Upper lobe of left lung (tissue), 6 donors: ENCODE results near the gene HIRA. TPM values are rescaled to one million over a fixed set of nuclear protein-coding genes. Genes with fewer than 3 reads are reported as not detected.

Experiments
- ATAC-seq, 2 donors: fragments of 200-7000 bp; cut with Tn5 transposase; one replicate each; pipeline ENCODE4 v1.9.1; 2022; ENCODE audit warnings: mild to moderate bottlenecking in 2 of 2, moderate library complexity in 2 of 2; ENCODE audit not compliant: low FRiP score in 2 of 2
- DNase-seq, 2 donors: peaks; one replicate each; pipeline ENCODE4 v3.0.0-alpha.2; 2019 to 2020
- H3K27ac ChIP-seq, 4 donors: fragments of 200-600 bp; sonication (generic); one replicate each; pipeline ENCODE4 v1.5.1; 2016 to 2019
- H3K27me3 ChIP-seq, 4 donors: fragments of 200-600 bp; sonication (generic); one replicate each; pipeline ENCODE4 v1.5.1; 2017 to 2019
- H3K36me3 ChIP-seq, 4 donors: fragments of 200-600 bp; sonication (generic); one replicate each; pipeline ENCODE4 v1.5.1; 2016 to 2019
- H3K4me1 ChIP-seq, 4 donors: fragments of 200-600 bp; sonication (generic); one replicate each; pipeline ENCODE4 v1.5.1; 2018 to 2019
- H3K4me3 ChIP-seq, 4 donors: fragments of 200-600 bp; sonication (generic); one replicate each; pipeline ENCODE4 v1.5.1; 2017 to 2019; ENCODE audit warnings: mild to moderate bottlenecking in 2 of 4, moderate library complexity in 1 of 4
- H3K9me3 ChIP-seq, 4 donors: fragments of 200-600 bp; sonication (generic); one replicate each; pipeline ENCODE4 v1.5.1; 2018 to 2019
- EP300 ChIP-seq, 4 donors: sonication (generic); formaldehyde crosslinking; IDR thresholded peaks; one replicate each; pipeline ENCODE4 v1.5.1; 2017; ENCODE audit warnings: antibody characterized with exemption in 4 of 4, control low read depth in 2 of 4
- POLR2A ChIP-seq, 4 donors: fragments of 450-650 bp; IDR thresholded peaks; one replicate each; pipeline ENCODE4 v1.5.1; 2016 to 2017; ENCODE audit warnings: antibody characterized with exemption in 4 of 4, mild to moderate bottlenecking in 2 of 4
- POLR2AphosphoS5 ChIP-seq, 2 donors: sonication (generic); formaldehyde crosslinking; IDR thresholded peaks; one replicate each; pipeline ENCODE4 v1.5.1; 2017; ENCODE audit warnings: antibody characterized with exemption in 2 of 2
- WGBS, 2 donors: methylation state at CpG; one replicate each; pipeline ENCODE4 v1.1.5; 2017 to 2018; 5-methylcytosine and 5-hydroxymethylcytosine counted together
- total RNA-seq, 6 donors: library from RNA; depleted of rRNA in 4 of 6; stranded (reverse); fragments of >200 nt in 4 of 6; gene quantifications; one replicate each; pipeline versions ENCODE4 v1.1.0 to v1.2.1, GENCODE V29; 2016 to 2021
- TF ChIP-seq, protein P1 (sequence below), 6 experiments: fragments of 450-650 bp in 4 of 6; fragments of 200-600 bp in 2 of 6; sonication (generic) in 2 of 6; IDR thresholded peaks; one replicate each; pipeline ENCODE4 v1.5.1; 2016 to 2019; ENCODE audit warnings: antibody characterized with exemption in 6 of 6
- donor health status: DM: no; HTN: no; CAD: no; lungs with moderate emphysema.
- donor health status: DM: no; HTN: yes; CAD: no; lungs with severe emphysema.

Gene HIRA
- total RNA-seq, 6 donors from 2014 or later: 9.9 to 27.5 (median 22.1) TPM

- Histone ChIP-seq H3K4me3 (no peak overlapping the region), H3K27me3 (no peaks in the 10 kb centered on the region), H3K9me3 (no peaks in the 10 kb centered on the region), H3K27ac (no peak overlapping the region), H3K36me3 (peaks cover 39 to 100% (median 83%) of the 10 kb centered on the region in 4 donors), H3K4me1 (no peaks in the 10 kb centered on the region)
- TF ChIP-seq POLR2AphosphoS5 (IDR thresholded peaks at IDR 0.05) (no peak), EP300 (IDR thresholded peaks at IDR 0.05) (no peak), POLR2A (IDR thresholded peaks at IDR 0.05) (no peak)
- TF ChIP-seq, protein P1, sequence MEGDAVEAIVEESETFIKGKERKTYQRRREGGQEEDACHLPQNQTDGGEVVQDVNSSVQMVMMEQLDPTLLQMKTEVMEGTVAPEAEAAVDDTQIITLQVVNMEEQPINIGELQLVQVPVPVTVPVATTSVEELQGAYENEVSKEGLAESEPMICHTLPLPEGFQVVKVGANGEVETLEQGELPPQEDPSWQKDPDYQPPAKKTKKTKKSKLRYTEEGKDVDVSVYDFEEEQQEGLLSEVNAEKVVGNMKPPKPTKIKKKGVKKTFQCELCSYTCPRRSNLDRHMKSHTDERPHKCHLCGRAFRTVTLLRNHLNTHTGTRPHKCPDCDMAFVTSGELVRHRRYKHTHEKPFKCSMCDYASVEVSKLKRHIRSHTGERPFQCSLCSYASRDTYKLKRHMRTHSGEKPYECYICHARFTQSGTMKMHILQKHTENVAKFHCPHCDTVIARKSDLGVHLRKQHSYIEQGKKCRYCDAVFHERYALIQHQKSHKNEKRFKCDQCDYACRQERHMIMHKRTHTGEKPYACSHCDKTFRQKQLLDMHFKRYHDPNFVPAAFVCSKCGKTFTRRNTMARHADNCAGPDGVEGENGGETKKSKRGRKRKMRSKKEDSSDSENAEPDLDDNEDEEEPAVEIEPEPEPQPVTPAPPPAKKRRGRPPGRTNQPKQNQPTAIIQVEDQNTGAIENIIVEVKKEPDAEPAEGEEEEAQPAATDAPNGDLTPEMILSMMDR (IDR thresholded peaks at IDR 0.05): no peak
- WGBS, 2 donors: 94 to 96% methylated on average over 8 to 9 of the region's 9 CpGs
- ATAC-seq (no peak), DNase-seq (no peak)
Measured at GRCh38 chr22:19466848-19467752, 35.6 kb upstream of the HIRA start.

DNA sequence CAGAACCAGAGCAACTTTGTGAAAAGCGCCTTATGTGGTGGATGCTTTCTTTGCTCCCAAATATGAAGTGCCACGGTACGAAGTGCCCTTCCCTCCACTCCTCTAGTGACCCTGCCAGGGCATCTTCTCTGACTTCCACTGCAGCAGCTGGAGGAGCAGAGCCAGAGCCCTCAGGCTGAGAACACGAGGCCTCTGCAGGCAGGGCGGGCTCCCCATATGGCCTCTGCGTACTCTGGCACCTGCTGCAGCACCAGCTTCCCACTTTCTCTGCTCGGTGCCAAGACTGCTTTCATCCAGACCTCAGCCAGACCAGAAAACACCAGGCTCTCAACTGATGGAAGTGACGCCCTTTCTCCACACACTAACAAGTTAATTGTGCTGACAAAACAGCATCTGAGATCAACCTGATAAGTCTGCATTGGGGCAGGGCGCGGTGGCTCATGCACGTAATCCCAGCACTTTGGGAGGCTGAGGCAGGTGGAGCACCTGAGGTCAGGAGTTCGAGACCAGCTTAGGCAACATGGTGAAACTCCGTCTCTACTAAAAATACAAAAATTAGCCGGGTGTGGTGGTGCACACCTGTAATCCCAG, 34.7 kb upstream of the HIRA start:
- TF ChIP-seq POLR2A (IDR thresholded peaks at IDR 0.05) (no peak), EP300 (IDR thresholded peaks at IDR 0.05) (no peak), POLR2AphosphoS5 (IDR thresholded peaks at IDR 0.05) (no peak)
- TF ChIP-seq, protein P1 (IDR thresholded peaks at IDR 0.05): no peak
- H3K4me3 ChIP-seq: no peak overlapping the region
- 91 to 100% methylated on average over 8 to 14 of the region's 14 CpGs for WGBS, 2 donors
- DNase-seq (no peak), ATAC-seq (no peak)
- no peak overlapping the region for H3K27ac ChIP-seq
- peaks cover 34 to 96% (median 80%) of the 10 kb centered on the region in 4 donors for H3K36me3 ChIP-seq
- H3K9me3 ChIP-seq: no peaks in the 10 kb centered on the region
- no peaks in the 10 kb centered on the region for H3K4me1 ChIP-seq
- no peaks in the 10 kb centered on the region for H3K27me3 ChIP-seq

- TF ChIP-seq, protein P1 (IDR thresholded peaks at IDR 0.05): no peak
- no peak for TF ChIP-seq EP300 (IDR thresholded peaks at IDR 0.05)
- TF ChIP-seq POLR2AphosphoS5 (IDR thresholded peaks at IDR 0.05): no peak
- TF ChIP-seq POLR2A (IDR thresholded peaks at IDR 0.05): no peak
- DNase-seq (no peak), ATAC-seq (no peak)
- Histone ChIP-seq H3K27me3 (no peaks in the 10 kb centered on the region), H3K27ac (peak overlapping the region in 3 of 4 donors; percentile 1 to 30 (median 6)), H3K4me1 (no peaks in the 10 kb centered on the region), H3K9me3 (no peaks in the 10 kb centered on the region), H3K36me3 (peaks cover 28 to 93% (median 75%) of the 10 kb centered on the region in 4 donors), H3K4me3 (no peak overlapping the region)
- WGBS, 2 donors: 87 to 90% methylated on average over 4 of the region's 4 CpGs
Measured at GRCh38 chr22:19464975-19465374, 33.4 kb upstream of the HIRA start.

- TF ChIP-seq, protein P1 (IDR thresholded peaks at IDR 0.05): no peak
- TF ChIP-seq EP300 (IDR thresholded peaks at IDR 0.05) (no peak), POLR2AphosphoS5 (IDR thresholded peaks at IDR 0.05) (no peak), POLR2A (IDR thresholded peaks at IDR 0.05) (no peak)
- WGBS, 2 donors: 67 to 90% methylated on average over 1 of the region's 1 CpG
- DNase-seq (no peak), ATAC-seq (no peak)
- no peaks in the 10 kb centered on the region for H3K27me3 ChIP-seq
- H3K4me1 ChIP-seq: no peaks in the 10 kb centered on the region
- peaks cover 28 to 92% (median 72%) of the 10 kb centered on the region in 4 donors for H3K36me3 ChIP-seq
- H3K27ac ChIP-seq: peak overlapping the region in 3 of 4 donors; percentile 1 to 30 (median 6)
- H3K9me3 ChIP-seq: no peaks in the 10 kb centered on the region
- H3K4me3 ChIP-seq: no peak overlapping the region
Measured at GRCh38 chr22:19464546-19464945, 33.0 kb upstream of the HIRA start.
